ENCODE data around the gene MYB. TPM values are rescaled to one million over a fixed set of nuclear protein-coding genes. Genes with fewer than 3 reads are reported as not detected.
"Not testable (repeated sequence)": the region's sequence is repeated elsewhere in the genome, so short reads cannot be mapped to it uniquely, and the experiment has no call there.

Gene MYB
- total RNA-seq, 1 donor from 2014 or later: 0.08 TPM

DNA sequence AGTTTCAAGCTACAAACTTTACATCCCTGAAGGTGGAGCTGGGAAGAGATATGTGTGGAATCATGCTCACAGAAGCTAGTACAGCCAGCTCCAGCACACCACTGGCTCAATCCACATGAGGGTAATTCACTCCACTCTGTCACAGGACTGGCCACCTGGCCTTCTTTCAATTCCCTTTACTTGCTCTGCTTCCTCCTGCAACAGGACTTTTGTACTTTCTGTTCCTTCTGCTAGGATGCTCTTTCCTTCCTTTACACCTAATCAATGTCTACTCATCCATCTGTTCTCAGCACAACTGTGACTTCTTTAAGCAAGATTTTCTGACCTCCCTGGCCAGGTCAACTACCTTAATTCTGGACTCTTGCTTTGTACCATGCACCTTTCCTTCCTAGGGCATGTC lies 39.4 kb upstream of the MYB start:
- Histone ChIP-seq H3K4me1 (no peaks in the 10 kb centered on the region), H3K27me3 (ENCODE audit: low read depth) (peaks cover 33% of the 10 kb centered on the region), H3K4me3 (no peak overlapping the region), H3K36me3 (no peaks in the 10 kb centered on the region), H3K9me3 (replicated peaks) (no peaks in the 10 kb centered on the region), H3K27ac (replicated peaks) (no peak overlapping the region)
- DNase-seq: no peak
- intact Hi-C loops (cut with micrococcal nuclease): no loop called here
- TF ChIP-seq, protein P1, sequence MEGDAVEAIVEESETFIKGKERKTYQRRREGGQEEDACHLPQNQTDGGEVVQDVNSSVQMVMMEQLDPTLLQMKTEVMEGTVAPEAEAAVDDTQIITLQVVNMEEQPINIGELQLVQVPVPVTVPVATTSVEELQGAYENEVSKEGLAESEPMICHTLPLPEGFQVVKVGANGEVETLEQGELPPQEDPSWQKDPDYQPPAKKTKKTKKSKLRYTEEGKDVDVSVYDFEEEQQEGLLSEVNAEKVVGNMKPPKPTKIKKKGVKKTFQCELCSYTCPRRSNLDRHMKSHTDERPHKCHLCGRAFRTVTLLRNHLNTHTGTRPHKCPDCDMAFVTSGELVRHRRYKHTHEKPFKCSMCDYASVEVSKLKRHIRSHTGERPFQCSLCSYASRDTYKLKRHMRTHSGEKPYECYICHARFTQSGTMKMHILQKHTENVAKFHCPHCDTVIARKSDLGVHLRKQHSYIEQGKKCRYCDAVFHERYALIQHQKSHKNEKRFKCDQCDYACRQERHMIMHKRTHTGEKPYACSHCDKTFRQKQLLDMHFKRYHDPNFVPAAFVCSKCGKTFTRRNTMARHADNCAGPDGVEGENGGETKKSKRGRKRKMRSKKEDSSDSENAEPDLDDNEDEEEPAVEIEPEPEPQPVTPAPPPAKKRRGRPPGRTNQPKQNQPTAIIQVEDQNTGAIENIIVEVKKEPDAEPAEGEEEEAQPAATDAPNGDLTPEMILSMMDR (IDR thresholded peaks at IDR 0.05; ENCODE audit: borderline replicate concordance): no peak

DNA sequence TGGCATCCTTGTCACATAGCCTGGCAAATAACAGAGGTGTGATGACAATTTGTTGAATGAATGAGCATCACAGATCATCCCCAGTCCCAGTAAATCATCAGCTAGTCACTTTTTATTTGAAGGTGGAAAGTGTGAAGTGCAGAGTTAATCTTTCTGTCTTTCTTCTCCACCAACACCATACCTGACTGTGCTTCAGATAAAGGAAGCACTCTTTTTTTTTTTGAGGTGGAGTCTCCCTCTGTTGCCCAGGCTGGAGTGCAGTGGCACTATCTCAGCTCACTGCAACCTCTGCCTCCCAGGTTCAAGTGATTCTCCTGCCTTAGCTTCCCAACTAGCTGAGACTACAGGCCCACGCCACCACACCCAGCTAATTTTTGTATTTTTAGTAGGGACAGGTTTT lies 38.9 kb upstream of the MYB start:
- H3K27ac ChIP-seq (replicated peaks); H3K4me3 ChIP-seq; intact Hi-C loops (cut with micrococcal nuclease); H3K36me3 ChIP-seq; DNase-seq; H3K4me1 ChIP-seq; H3K9me3 ChIP-seq (replicated peaks): not testable (repeated sequence)
- peaks cover 33% of the 10 kb centered on the region for H3K27me3 ChIP-seq (ENCODE audit: low read depth)

DNA sequence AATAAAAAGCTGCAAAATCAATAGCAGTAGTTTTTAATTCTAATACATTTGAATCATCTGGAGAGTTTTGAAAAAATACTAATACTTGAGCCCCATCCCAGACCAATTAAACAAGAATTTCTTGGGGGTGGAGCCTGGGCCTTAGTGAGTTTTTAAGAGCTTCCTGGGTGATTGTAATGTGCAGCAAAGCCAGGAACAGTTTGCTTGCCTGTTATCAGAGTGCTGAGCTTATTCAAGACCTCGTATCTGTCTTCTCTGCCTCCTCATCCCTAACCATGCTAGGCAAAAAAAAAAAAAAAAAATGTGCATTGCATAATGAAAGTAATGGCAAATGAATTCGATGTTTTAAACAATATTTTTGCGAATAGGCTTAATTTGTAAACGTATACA lies 36.4 kb upstream of the MYB start:
- Histone ChIP-seq H3K36me3 (no peaks in the 10 kb centered on the region), H3K4me1 (no peaks in the 10 kb centered on the region), H3K9me3 (replicated peaks) (no peaks in the 10 kb centered on the region), H3K4me3 (no peak overlapping the region), H3K27ac (replicated peaks) (no peak overlapping the region), H3K27me3 (ENCODE audit: low read depth) (peaks cover 16% of the 10 kb centered on the region)
- TF ChIP-seq, protein P1 (IDR thresholded peaks at IDR 0.05; ENCODE audit: borderline replicate concordance): no peak
- intact Hi-C loops (cut with micrococcal nuclease): no loop called here
- DNase-seq: no peak

DNA sequence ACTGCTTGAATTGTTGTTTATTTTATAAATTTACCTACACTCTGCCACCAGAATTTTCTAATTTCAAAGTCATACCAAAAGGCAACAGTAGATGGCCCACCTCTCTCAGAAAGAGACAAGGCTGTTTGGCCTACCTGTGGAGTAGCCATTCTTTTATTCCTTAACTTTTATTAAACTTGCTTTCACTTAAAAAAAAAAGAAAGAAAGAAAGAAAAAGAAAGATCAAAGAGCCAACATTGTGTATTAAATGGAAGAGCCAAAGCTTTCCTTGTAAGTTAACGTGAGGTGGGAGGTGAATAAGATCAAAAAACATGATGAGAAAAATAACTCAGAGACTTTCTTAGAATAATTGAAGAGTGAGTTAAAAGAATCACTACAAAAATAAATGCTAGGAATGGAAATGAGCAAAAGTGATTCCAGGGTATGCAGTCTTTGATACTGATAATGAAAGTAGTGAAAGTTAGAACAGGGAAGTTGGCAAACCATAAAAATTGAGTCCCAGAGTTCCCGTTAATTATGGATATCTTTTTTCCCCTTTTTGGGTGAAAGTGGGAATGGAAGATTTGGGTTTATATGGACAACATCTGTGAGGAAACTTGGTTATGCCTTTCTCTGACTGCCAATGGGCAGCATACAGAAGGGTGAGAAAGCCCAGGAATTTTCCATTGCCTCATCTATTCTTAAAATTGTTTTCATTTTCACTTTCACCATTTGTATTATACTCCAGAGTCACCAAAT lies 35.9 kb upstream of the MYB start:
- H3K4me1 ChIP-seq: no peaks in the 10 kb centered on the region
- TF ChIP-seq, protein P1 (IDR thresholded peaks at IDR 0.05; ENCODE audit: borderline replicate concordance): peak; percentile 56
- H3K9me3 ChIP-seq (replicated peaks): no peaks in the 10 kb centered on the region
- no peak overlapping the region for H3K4me3 ChIP-seq
- DNase-seq: no peak
- peaks cover 11% of the 10 kb centered on the region for H3K27me3 ChIP-seq (ENCODE audit: low read depth)
- H3K27ac ChIP-seq (replicated peaks): no peak overlapping the region
- no peaks in the 10 kb centered on the region for H3K36me3 ChIP-seq
- intact Hi-C loops (cut with micrococcal nuclease): no loop called here

DNA sequence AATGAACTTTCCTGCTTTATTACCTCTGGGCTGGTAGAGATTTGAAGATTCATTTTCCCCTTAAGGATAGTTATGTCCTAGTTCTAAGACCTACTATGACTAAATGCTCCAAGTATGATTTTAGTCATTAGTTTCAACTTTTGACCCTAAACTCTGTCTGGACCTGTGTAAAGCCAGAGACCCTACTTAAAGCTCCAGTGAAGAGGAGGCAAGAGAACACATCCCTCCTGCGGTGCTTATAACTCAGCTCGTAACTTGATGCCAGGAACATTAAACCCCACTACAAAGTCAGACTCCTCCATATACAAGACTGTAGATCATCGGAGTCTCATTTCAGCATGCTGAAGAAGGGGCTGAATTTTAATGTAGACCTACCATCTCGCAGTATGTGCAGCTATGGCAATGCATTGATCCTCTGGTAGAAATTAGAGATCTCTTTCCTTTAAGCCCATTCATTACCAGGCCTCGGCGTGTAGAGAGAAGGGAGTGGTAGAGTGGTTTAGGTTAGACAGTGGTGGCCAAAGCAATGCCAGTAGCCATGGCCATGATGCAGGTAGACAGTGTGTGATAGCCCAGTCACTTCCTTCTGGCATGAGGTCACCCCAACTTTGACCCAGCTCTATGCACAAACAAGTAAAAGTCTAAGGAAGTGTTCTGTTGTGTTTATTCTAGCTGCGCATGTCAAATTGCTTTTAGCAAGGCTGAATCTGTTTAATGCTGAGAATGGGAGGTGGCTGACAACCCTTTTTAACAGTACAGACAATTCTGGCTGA lies 34.8 kb upstream of the MYB start:
- DNase-seq: no peak
- Histone ChIP-seq H3K27me3 (ENCODE audit: low read depth) (no peaks in the 10 kb centered on the region), H3K9me3 (replicated peaks) (peaks cover 5% of the 10 kb centered on the region), H3K4me3 (no peak overlapping the region), H3K4me1 (no peaks in the 10 kb centered on the region), H3K27ac (replicated peaks) (no peak overlapping the region), H3K36me3 (no peaks in the 10 kb centered on the region)
- intact Hi-C loops (cut with micrococcal nuclease): no loop called here
- TF ChIP-seq, protein P1 (IDR thresholded peaks at IDR 0.05; ENCODE audit: borderline replicate concordance): no peak

Measured in left ventricle myocardium inferior (tissue), 1 donor.